Neural crest cell (in vitro differentiated cells): ENCODE results near the gene BEST1. TPM values are rescaled to one million over a fixed set of nuclear protein-coding genes. Genes with fewer than 3 reads are reported as not detected.

Experiments
- DNase-seq: peaks from one replicate; pipeline ENCODE4 v3.0.0; 2021; ENCODE audit warnings: low read depth, mixed read lengths, low spot score
- H3K27ac Mint-ChIP-seq: one replicate; pipeline ENCODE4 v1.8.0; 2021; ENCODE audit warnings: mild to moderate bottlenecking, mixed read lengths; ENCODE audit not compliant: unreplicated experiment
- H3K27me3 Mint-ChIP-seq: 2 replicates; pipeline ENCODE4 v1.8.0; 2021; ENCODE audit warnings: low read depth, mild to moderate bottlenecking, mixed read lengths
- H3K36me3 Mint-ChIP-seq: 2 replicates; pipeline ENCODE4 v1.8.0; 2021; ENCODE audit warnings: low read depth, mild to moderate bottlenecking, mixed read lengths
- H3K4me1 Mint-ChIP-seq: 2 replicates; pipeline ENCODE4 v1.8.0; 2021; ENCODE audit warnings: mixed read lengths
- H3K4me3 Mint-ChIP-seq: one replicate; pipeline ENCODE4 v1.8.0; 2021; ENCODE audit warnings: mild to moderate bottlenecking, mixed read lengths
- H3K9me3 Mint-ChIP-seq: 2 replicates; pipeline ENCODE4 v1.8.0; 2021; ENCODE audit warnings: mixed read lengths
- CTCF ChIP-seq: fragments of 200-600 bp; sonication (generic); conservative IDR thresholded peaks from 2 replicates; pipeline ENCODE4 v1.5.0; 2021; ENCODE audit warnings: antibody characterized with exemption, mild to moderate bottlenecking
- total RNA-seq: library from RNA; stranded (reverse); gene quantifications from 2 replicates; pipeline ENCODE4 v1.2.1, GENCODE V29; 2021

Gene BEST1
- total RNA-seq, 1 donor from 2014 or later: 0.96 TPM

- no peaks in the 10 kb centered on the region for H3K36me3 Mint-ChIP-seq
- no peaks in the 10 kb centered on the region for H3K9me3 Mint-ChIP-seq
- TF ChIP-seq CTCF: no peak
- peaks cover 5% of the 10 kb centered on the region for H3K27me3 Mint-ChIP-seq
- H3K4me1 Mint-ChIP-seq: peaks cover 4% of the 10 kb centered on the region
- no peak for DNase-seq
- no peak overlapping the region for H3K27ac Mint-ChIP-seq
- H3K4me3 Mint-ChIP-seq: no peak overlapping the region
Measured at GRCh38 chr11:61926235-61926634, 23.9 kb upstream of the BEST1 start.

- H3K36me3 Mint-ChIP-seq: no peaks in the 10 kb centered on the region
- H3K9me3 Mint-ChIP-seq: no peaks in the 10 kb centered on the region
- DNase-seq: no peak
- no peak for TF ChIP-seq CTCF
- H3K4me1 Mint-ChIP-seq: peaks cover 4% of the 10 kb centered on the region
- H3K27me3 Mint-ChIP-seq: peaks cover 5% of the 10 kb centered on the region
- H3K4me3 Mint-ChIP-seq: no peak overlapping the region
- H3K27ac Mint-ChIP-seq: no peak overlapping the region
Measured at GRCh38 chr11:61927501-61927900, 22.6 kb upstream of the BEST1 start.

GRCh38 chr11:61928606-61929005 lies 21.5 kb upstream of the BEST1 start:
- Mint-ChIP-seq H3K36me3 (no peaks in the 10 kb centered on the region), H3K4me1 (peaks cover 4% of the 10 kb centered on the region), H3K9me3 (no peaks in the 10 kb centered on the region), H3K4me3 (no peak overlapping the region), H3K27ac (no peak overlapping the region), H3K27me3 (peaks cover 8% of the 10 kb centered on the region)
- no peak for DNase-seq
- TF ChIP-seq CTCF: no peak

- TF ChIP-seq CTCF: no peak
- H3K9me3 Mint-ChIP-seq: no peaks in the 10 kb centered on the region
- no peak for DNase-seq
- H3K36me3 Mint-ChIP-seq: no peaks in the 10 kb centered on the region
- H3K27me3 Mint-ChIP-seq: peaks cover 18% of the 10 kb centered on the region
- peaks cover 3% of the 10 kb centered on the region for H3K4me1 Mint-ChIP-seq
- H3K27ac Mint-ChIP-seq: no peak overlapping the region
- H3K4me3 Mint-ChIP-seq: no peak overlapping the region
Measured at GRCh38 chr11:61930933-61931332, 19.2 kb upstream of the BEST1 start.

GRCh38 chr11:61935861-61936260 lies 14.3 kb upstream of the BEST1 start:
- Mint-ChIP-seq H3K27me3 (peaks cover 26% of the 10 kb centered on the region), H3K27ac (no peak overlapping the region), H3K4me3 (no peak overlapping the region), H3K4me1 (no peaks in the 10 kb centered on the region), H3K9me3 (no peaks in the 10 kb centered on the region), H3K36me3 (no peaks in the 10 kb centered on the region)
- no peak for TF ChIP-seq CTCF
- DNase-seq: no peak

GRCh38 chr11:61940466-61940865 lies 9.7 kb upstream of the BEST1 start:
- no peaks in the 10 kb centered on the region for H3K9me3 Mint-ChIP-seq
- TF ChIP-seq CTCF: no peak
- no peak overlapping the region for H3K4me3 Mint-ChIP-seq
- H3K4me1 Mint-ChIP-seq: no peaks in the 10 kb centered on the region
- H3K27me3 Mint-ChIP-seq: peaks cover 25% of the 10 kb centered on the region
- H3K27ac Mint-ChIP-seq: no peak overlapping the region
- H3K36me3 Mint-ChIP-seq: no peaks in the 10 kb centered on the region
- DNase-seq: no peak
